NCI-H82 (cell line): ENCODE data around the gene HLA-DMB.
"Not testable (repeated sequence)": the region's sequence is repeated elsewhere in the genome, so short reads cannot be mapped to it uniquely, and the experiment has no call there.

Source experiments
- DNase-seq: peaks from one replicate; lab custom pipeline; 2025; lab: John Stamatoyannopoulos, UW

HLA-DMB gene

GRCh38 chr6:32950010-32950409, 9.2 kb upstream of the HLA-DMB start:
- DNase-seq = no peak

GRCh38 chr6:32949113-32949512, 8.3 kb upstream of the HLA-DMB start:
- no peak for DNase-seq

- DNase-seq = peak; percentile 60
Observed at GRCh38 chr6:32947552-32948465, 7.0 kb upstream of the HLA-DMB start.

GRCh38 chr6:32946893-32947292, 6.1 kb upstream of the HLA-DMB start:
- no peak for DNase-seq

GRCh38 chr6:32945953-32946352, 5.1 kb upstream of the HLA-DMB start:
- no peak for DNase-seq

GRCh38 chr6:32945108-32945760, 4.4 kb upstream of the HLA-DMB start:
- DNase-seq = no peak

GRCh38 chr6:32943864-32944649, 3.2 kb upstream of the HLA-DMB start:
- DNase-seq = no peak

- not testable (repeated sequence) for DNase-seq
Observed at GRCh38 chr6:32942555-32943123, 1.8 kb upstream of the HLA-DMB start.

GRCh38 chr6:32941214-32941768, 463 bp upstream of the HLA-DMB start:
- DNase-seq = no peak

GRCh38 chr6:32938494-32938893, 2.3 kb downstream of the HLA-DMB start:
- no peak for DNase-seq

- no peak for DNase-seq
Observed at GRCh38 chr6:32937230-32937633, 3.6 kb downstream of the HLA-DMB start.

- DNase-seq = no peak
Observed at GRCh38 chr6:32936239-32937152, 4.3 kb downstream of the HLA-DMB start.

GRCh38 chr6:32935551-32936238, 5.1 kb downstream of the HLA-DMB start:
- DNase-seq = no peak

- peak; percentile 80 for DNase-seq
Observed at GRCh38 chr6:32933661-32934085, 7.2 kb downstream of the HLA-DMB start.

GRCh38 chr6:32932132-32932868, 8.5 kb downstream of the HLA-DMB start:
- no peak for DNase-seq

GRCh38 chr6:32931211-32931610, 9.6 kb downstream of the HLA-DMB start:
- no peak for DNase-seq

- DNase-seq = no peak
Observed at GRCh38 chr6:32922083-32922482, 18.7 kb downstream of the HLA-DMB start.

GRCh38 chr6:32920715-32921114, 20.1 kb downstream of the HLA-DMB start:
- DNase-seq = no peak

- no peak for DNase-seq
Observed at GRCh38 chr6:32912951-32913350, 27.9 kb downstream of the HLA-DMB start.
